Testis (tissue), 3 donors: ENCODE measurements around the gene SF3B6. TPM values are rescaled to one million over a fixed set of nuclear protein-coding genes. Genes with fewer than 3 reads are reported as not detected.
A peak's percentile ranks its signal among the peaks of the same experiment; 100 is the strongest.

Experiments
- DNase-seq: peaks from one replicate; pipeline ENCODE4 v3.0.0-alpha.2; 2019
- H3K27ac ChIP-seq, 2 donors: fragments of 200-600 bp; sonication (generic); one replicate each; pipeline ENCODE4 v1.5.1; 2019
- H3K27me3 ChIP-seq: fragments of 200-600 bp; sonication (generic); one replicate; pipeline ENCODE4 v1.5.1; 2019
- H3K36me3 ChIP-seq: fragments of 200-600 bp; sonication (generic); one replicate; pipeline ENCODE4 v1.5.1; 2017; ENCODE audit warnings: low read depth; ENCODE audit errors: missing control alignments
- H3K4me1 ChIP-seq: fragments of 200-600 bp; sonication (generic); one replicate; pipeline ENCODE4 v1.5.1; 2019
- H3K4me3 ChIP-seq, 2 donors: fragments of 200-600 bp; sonication (generic); one replicate each; pipeline ENCODE4 v1.5.1; 2017 to 2019
- H3K9me3 ChIP-seq: fragments of 200-600 bp; sonication (generic); one replicate; pipeline ENCODE4 v1.5.1; 2017
- CTCF ChIP-seq, 3 experiments: fragments of 450-650 bp in 2 of 3; fragments of 200-600 bp in 1 of 3; sonication (generic) in 1 of 3; IDR thresholded peaks; one replicate each; pipeline ENCODE4 v1.5.1; 2016 to 2019; ENCODE audit warnings: antibody characterized with exemption in 3 of 3, mild to moderate bottlenecking in 2 of 3, moderate library complexity in 1 of 3
- POLR2A ChIP-seq: fragments of 450-650 bp; IDR thresholded peaks from one replicate; pipeline ENCODE4 v1.6.1; 2017; ENCODE audit warnings: antibody characterized with exemption, mild to moderate bottlenecking, moderate library complexity
- WGBS, 2 donors: methylation state at CpG; one replicate each; pipeline ENCODE4 v1.1.5; 2018; 5-methylcytosine and 5-hydroxymethylcytosine counted together
- intact Hi-C: fragments of 100-400 bp; cut with DNase I; formaldehyde crosslinking; loops from one replicate; pipeline ENCODE4 v1.15.1; 2023; ENCODE audit warnings: low total_unique reads
- polyA plus RNA-seq: library from polyadenylated mRNA; stranded (reverse); fragments of 350-450 nt; fragmentation: Illumina TruSeq; extraction: RNeasy Lipid Tissue Mini Kit (QIAGEN cat#74804); gene quantifications from one replicate; pipeline ENCODE4 v1.2.3, GENCODE V29; 2014; ENCODE audit warnings: low read depth, low replicate concordance; ENCODE audit not compliant: insufficient read depth
- total RNA-seq, 2 donors: library from RNA; depleted of rRNA; stranded (reverse); fragments of >200 nt; gene quantifications; one replicate each; pipeline ENCODE4 v1.2.3, GENCODE V29; 2016

Gene SF3B6
- total and polyA plus RNA-seq, 3 donors from 2014 or later: 69.3 to 142 (median 87.4) TPM

DNA sequence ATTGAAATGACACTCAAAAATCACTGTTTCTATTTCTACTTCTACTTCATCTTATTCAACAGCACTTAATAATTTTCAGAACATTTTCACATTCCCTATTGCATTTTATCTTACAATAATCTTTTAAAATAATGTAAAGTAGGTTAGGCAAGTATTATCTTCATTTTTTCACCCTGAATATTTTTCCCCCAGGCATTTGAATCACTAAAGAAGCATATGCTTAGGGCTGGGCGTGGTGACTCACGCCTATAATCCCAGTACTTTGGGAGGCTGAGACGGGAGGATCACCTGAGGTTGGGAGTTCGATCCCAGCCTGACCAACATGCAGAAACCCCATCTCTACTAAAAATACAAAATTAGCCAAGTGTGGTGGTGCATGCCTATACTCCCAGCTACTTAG is 35.6 kb downstream of the SF3B6 start:
- intact Hi-C loops: no loop called here

GRCh38 chr2:24038786-24039499 is 37.2 kb downstream of the SF3B6 start:
- 87 to 94% methylated on average over 9 of the region's 9 CpGs for WGBS, 2 donors
- Histone ChIP-seq H3K4me3 (no peak overlapping the region), H3K27me3 (no peaks in the 10 kb centered on the region), H3K36me3 (no peaks in the 10 kb centered on the region), H3K9me3 (no peaks in the 10 kb centered on the region), H3K27ac (no peak overlapping the region), H3K4me1 (no peaks in the 10 kb centered on the region)
- DNase-seq: no peak
- no peak for TF ChIP-seq CTCF (IDR thresholded peaks at IDR 0.05)
- intact Hi-C loops: no loop called here

More for the DNA sequence above, 35.6 kb downstream of the SF3B6 start:
- Histone ChIP-seq H3K36me3 (no peaks in the 10 kb centered on the region), H3K27ac (no peak overlapping the region), H3K4me1 (no peaks in the 10 kb centered on the region), H3K27me3 (no peaks in the 10 kb centered on the region), H3K9me3 (no peaks in the 10 kb centered on the region), H3K4me3 (no peak overlapping the region)
- WGBS, 2 donors: 95 to 98% methylated on average over 4 of the region's 4 CpGs
- DNase-seq: no peak
- TF ChIP-seq POLR2A (no peak), CTCF (IDR thresholded peaks at IDR 0.05) (no peak)

- DNase-seq: peak; percentile 2
- TF ChIP-seq CTCF (IDR thresholded peaks at IDR 0.05): no peak
- no peak for TF ChIP-seq POLR2A
- intact Hi-C loops: no loop called here
- Histone ChIP-seq H3K27ac (no peak overlapping the region), H3K4me1 (no peaks in the 10 kb centered on the region), H3K9me3 (no peaks in the 10 kb centered on the region), H3K27me3 (no peaks in the 10 kb centered on the region), H3K36me3 (no peaks in the 10 kb centered on the region), H3K4me3 (no peak overlapping the region)
- WGBS, 2 donors: 60 to 64% methylated on average over 2 of the region's 2 CpGs
These were observed 49.9 kb downstream of the SF3B6 start for GRCh38 chr2:24026233-24026632.

DNA sequence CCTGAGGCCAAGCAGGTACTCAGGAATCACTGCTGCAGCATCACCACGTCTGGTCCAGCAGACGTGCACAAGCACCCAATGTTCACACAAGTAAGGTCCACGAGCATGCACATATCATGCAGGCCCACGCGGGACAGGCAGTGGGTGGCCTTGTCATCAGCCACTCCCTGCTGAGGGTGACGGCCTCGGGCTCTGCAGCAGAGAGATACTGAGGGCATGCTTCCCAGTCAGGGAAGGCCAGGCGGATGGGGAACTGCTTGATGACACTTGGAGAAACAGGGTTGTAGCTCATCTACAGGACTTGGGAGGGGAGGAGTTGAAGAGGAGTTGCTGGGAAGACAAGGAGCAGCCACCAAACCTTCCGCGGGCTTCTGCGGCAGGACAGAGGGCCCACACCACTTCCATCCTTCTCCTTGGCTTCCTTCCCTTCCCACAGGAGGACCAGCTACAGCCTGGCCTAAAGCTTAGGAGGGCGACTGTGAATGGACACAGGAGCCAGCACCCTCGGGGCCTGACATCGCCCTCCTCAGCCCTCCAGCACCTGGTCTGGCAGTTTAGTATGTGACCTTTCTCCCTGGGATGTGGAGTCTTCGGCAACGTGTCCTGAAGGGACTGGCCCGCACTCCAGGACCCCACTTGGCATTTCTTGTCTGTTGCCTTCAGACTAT is 51.0 kb downstream of the SF3B6 start:
- no peaks in the 10 kb centered on the region for H3K36me3 ChIP-seq

More for the DNA sequence above, 51.0 kb downstream of the SF3B6 start:
- WGBS, 2 donors: 87 to 89% methylated on average over 14 to 17 of the region's 17 CpGs
- Histone ChIP-seq H3K27ac (no peak overlapping the region), H3K4me1 (no peaks in the 10 kb centered on the region), H3K9me3 (no peaks in the 10 kb centered on the region), H3K27me3 (no peaks in the 10 kb centered on the region), H3K4me3 (no peak overlapping the region)
- DNase-seq: peak; percentile 7
- intact Hi-C loops: no loop called here
- TF ChIP-seq CTCF (IDR thresholded peaks at IDR 0.05) (no peak), POLR2A (no peak)
